Measurements from ENCODE around the gene ZMIZ1.

ZMIZ1 gene

DNA sequence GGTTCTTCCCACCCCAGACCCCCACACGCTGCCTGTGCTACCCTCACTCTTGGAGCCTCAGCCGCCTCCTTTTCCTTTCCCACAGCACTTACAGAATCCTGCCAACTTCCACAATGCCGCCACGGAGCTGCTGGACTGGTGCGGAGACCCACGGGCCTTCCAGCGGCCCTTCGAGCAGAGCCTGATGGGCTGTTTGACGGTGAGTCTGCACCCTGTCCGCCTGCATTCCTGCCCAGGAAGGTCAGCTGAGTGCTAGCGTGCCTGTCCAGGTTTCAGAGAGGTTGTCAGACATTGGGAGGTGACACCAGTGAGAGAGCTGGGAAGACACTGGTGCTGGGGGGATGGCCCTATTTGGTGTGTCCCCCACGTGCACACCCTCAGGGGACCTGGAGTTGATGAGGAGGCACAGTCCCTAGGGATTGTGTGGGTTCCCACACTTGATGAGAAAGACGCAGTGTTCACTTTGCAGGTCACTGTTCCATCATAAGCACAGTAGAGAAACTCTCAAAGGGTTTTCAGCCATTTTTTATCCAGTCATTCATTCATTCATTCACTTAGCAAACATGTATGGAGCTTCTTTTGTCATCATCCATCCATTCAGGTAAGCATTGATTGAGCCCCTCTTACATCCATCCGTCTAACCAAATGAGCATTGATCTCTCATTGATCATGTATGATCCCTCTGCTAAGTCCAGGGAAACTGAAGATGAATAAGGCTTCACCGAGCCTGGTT, 139.7 kb downstream of the ZMIZ1 start:
- DNase-seq: no peak

DNA sequence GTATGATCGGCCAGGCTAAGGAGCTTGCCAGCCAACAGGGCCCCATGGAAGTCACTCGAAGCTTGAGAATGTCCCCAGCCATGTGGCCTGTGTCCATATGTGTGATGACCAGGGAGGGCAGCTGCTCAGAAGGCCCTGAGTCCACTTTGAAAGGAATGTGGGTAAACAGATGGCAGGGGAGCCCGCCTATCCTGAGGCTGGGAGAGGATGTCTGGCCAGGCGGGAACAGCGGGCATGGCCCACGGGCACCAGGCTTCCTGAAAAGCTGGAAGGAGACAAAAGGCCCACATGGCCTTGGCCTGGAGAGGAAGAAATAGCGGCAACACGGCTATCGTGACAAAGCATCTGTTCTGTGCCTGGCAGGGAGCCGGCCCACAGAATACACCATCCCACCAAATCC, 140.6 kb downstream of the ZMIZ1 start:
- ATAC-seq (no peak), DNase-seq (no peak)

More for the DNA sequence above, 139.7 kb downstream of the ZMIZ1 start:
- ATAC-seq: no peak

GRCh38 chr10:79209831-79210230, 141.1 kb downstream of the ZMIZ1 start:
- no peak for ATAC-seq
- DNase-seq: no peak

- ATAC-seq: no peak
Measured at GRCh38 chr10:79210672-79211071, 141.9 kb downstream of the ZMIZ1 start.

DNA sequence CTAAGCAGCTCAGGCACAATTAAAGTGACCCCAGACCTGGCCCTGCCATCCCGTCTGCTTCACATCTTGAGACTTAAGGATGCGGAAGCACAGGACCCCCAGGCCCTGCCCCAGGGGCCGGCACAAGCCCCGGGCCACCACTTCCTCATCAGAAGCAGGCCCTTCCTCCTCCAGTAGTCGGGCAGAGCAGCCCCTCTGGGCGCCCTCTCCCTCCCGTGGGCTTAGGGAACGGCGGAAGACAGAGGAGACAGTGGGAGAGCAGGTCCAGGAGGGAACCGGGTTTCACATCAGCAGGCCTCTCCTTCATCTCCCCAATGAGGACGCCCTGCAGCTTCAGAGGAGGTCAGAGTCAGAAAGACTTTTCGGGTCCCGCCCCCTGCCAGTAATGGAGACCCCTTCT, 142.8 kb downstream of the ZMIZ1 start:
- DNase-seq (no peak), ATAC-seq (no peak)

More at GRCh38 chr10:79210672-79211071, 141.9 kb downstream of the ZMIZ1 start:
- no peak for DNase-seq

DNA sequence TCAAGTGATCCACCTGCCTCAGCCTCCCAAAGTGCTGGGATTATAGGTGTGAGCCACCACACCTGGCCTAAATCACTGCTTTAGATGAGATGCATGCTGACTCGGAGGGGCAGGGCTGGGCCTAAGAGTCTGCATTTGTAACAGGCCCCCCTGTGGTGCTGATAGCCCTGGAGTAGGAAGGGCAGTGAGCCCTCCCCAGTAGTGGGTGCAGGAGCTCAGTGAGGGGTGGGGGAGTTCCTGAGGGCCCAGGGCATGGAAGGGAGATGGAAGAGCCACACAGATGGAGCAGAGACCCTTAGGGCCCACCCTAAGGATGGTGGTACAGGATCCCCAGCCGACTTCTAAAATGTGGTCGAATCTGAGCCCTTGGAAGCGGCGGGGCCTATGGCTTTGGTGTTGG, 146.8 kb downstream of the ZMIZ1 start:
- ATAC-seq (no peak), DNase-seq (no peak)

DNA sequence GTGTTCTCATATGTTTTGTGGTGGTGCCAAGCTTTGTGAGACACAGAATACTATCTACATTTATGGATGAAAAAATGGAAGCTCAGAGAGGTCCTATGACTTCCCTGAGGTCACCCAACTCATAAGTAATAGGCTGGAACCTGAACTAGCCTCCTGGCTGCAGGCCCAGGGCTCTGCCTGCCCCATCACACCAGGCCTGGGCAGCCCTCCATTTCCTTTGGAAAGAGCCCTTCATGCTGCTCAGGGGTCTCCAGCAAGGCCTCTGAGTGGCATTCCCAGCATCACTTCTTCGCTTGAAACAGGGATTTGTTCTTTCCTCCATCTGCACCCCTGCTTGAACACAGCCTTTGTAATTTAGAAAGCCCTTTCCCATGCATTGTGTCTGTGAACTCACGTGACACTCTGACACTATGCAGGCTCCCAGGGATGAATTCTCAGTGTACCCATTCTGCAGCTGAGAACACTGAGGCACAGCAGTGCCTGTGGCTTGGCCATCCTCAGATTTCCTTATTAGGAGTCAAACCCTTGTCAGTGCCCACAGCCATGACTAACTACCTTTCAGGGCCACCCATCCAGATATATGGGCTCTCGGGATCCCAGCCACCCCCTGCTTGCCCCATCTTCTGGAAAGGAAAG, 150.7 kb downstream of the ZMIZ1 start:
- ATAC-seq (no peak), DNase-seq (no peak)

GRCh38 chr10:79220307-79220706, 151.5 kb downstream of the ZMIZ1 start:
- DNase-seq (no peak), ATAC-seq (no peak)

DNA sequence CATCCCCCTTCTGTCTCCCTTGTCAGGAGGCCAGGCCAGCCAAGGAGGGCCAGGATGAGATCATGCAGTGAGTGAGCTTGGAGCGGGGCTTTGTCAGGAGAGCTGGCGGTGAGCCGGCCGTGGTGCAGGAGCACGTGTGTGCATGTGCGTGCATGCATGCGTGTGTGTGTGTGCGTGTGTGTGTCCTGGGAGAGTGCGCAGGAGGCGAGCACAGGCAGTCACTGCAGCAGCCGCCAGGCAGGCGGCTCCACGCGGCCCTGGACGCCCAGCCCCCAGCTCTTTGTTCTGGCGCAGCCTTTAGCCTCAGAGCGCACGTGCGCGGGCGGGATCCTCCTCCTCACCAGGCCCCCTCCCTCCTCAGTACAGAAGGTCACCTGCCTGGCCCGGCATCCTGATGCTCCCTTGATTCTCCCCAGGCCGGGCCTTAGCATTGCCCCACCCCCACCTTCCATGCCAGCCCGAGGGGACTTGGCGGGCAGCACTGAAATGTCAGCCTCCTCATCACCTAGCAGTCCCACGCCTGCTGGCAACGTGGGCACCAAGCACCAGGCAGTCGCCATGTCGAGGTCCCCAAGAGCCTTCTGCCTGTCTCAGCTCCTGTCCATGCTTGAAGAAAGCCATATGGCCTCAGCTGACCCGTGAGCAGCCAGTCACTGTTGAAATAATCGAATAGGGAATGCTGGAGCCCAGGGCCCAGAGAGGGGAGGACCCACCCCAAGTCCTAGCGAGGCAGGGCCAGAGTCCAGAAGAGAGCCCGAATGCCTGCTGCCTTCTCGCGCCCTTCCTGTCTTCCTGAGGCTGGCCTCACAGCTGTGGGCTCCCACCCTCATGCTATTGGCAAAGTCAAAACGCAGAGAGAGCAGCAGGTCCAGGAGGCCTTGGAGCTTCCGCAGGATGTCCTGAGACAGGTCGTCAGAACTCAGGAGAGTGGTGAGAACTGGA, 152.6 kb downstream of the ZMIZ1 start:
- DNase-seq (no peak), ATAC-seq (no peak)

GRCh38 chr10:79222186-79222585, 153.4 kb downstream of the ZMIZ1 start:
- DNase-seq: no peak
- ATAC-seq: no peak

DNA sequence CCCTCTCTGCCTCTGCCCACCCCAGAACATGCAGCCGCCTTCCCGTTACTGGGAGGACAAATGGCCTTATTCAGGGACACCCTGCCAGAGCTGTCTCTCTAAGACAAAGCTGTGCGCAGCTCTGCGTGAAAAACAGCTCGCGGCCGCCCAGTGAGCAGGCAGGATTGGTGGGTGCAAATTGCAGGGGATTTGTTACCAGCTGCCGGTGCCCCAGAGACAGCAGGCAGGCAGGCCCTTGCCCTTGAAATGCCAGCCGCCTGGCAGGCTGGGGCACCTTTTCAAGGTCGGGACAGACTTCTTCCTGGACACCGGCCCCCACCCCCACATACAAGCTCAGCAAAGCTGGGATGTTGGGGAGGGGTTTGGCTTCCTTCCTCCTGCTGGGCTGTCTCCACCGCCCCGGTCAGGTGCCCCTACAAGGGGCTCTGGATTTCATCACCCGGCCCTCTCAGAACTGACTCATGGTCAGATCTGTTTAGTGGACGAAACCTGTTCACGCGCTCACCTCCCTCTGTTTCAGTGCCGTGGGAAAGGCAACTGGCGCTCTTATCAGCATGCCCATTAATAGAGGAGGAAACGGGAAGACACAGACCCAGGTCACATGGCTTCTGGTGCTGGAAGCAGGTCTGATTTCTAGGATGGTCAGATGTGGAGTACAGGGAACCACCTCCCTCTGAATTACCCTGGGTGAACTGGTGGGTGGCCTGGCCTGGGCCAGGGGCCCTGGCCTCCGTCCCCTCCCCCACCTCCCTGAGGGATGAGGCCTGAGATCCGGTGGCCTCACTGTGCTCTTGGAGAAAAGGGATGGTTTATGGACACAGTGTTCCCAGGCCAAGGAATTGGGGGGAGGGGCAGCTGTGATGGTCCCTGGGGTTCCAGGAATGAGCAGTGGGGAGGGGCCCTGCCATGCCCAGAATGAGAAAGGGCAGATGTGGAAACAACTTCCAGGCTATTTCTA, 154.6 kb downstream of the ZMIZ1 start:
- no peak for ATAC-seq
- DNase-seq: no peak

DNA sequence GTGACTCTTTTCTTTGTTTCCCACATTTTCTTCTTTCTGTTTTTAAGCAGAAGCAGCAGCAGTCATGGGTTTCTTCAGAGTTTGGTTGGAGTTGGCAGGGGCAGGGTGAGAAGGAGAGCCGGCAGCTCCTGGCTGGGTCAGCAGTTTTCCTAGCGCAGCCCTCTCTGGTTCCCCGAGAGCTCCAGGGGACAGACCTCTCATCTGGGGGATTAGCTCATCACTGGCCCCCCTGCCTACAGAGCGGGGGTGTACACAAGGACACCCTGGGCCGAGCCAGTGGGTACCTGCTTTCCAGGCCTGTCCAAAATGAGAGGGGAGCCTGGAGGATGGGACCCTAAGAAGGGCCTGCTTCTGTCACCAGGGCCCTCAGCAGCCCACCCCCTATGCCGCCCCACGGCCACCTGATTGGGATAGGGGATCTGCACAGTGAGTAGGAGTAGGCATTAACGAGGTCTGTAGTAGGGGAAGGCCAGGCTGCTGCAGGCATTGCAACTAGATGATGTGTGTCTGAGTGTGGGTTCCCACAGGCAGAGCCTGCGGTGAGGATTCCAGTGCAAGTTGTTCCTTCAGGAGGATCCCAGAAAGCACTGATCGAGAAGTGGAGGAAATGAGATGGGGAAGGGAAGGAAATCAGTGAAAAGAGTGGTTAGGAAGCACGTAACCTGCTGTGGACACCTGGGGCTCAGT, 155.6 kb downstream of the ZMIZ1 start:
- no peak for ATAC-seq
- no peak for DNase-seq

GRCh38 chr10:79224992-79225391, 156.2 kb downstream of the ZMIZ1 start:
- ATAC-seq (no peak), DNase-seq (no peak)

DNA sequence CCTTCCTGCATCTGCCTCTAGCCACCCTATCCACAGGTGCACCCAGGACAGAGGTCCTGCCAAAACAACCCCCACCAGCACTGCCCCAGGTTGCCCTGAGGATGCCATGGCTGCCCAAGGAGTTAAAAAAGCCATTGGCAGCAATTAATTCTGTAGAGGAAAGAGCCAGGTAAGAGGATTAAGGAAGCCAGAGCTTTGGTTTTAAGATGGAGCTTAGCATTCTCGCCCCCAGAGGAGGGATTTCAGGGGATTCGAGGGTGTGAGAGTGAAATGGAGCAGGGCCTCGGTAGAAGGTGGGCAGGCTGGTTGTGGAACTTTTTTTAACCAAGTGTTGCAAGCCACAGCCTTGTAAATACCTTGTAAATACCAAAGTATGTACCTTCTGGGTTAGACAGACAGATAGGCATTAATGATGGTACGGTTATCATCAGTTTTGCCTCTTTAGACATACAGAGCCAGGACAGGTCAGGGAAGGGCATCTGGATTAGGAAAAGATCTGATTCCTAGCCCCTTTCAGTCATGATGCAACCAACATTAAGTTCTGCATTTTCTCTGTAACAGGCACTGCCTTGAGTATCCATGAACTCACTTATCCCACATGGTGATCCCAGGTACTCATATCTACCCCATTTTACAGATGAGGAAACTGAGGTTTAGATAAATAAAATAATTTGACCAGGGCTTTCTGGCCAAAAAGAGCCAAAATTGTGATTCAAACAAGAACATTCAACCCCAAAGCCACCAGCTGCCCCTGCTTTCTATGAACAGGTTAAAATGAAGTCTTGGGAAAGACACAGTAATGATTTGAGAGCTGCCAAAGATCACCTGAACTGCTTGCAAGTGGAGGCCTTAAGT, 157.9 kb downstream of the ZMIZ1 start:
- DNase-seq: no peak
- no peak for ATAC-seq

DNA sequence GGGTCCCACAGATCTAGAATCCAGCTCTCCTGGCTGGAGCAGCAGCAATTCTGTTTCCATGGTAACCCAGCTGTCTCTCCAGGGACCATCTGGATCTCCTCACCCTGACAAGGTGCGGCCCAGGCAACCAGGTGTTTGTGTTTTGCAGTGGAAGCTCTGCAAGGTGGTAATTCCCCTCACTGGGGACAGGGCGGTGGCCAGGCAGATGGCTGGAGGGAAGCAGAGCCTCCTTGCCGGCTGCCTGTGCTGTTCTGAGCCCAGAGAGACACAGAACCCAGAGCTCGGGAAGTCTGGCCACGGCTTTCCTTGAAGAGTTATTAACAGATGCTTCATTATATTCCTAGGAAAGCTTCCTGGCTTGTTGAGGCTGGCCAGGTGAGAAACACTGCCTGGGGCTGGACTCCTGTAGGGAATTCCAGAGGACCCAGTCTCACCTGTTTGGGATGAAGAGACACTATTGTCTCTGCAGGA, 160.3 kb downstream of the ZMIZ1 start:
- no peak for ATAC-seq
- DNase-seq: no peak

DNA sequence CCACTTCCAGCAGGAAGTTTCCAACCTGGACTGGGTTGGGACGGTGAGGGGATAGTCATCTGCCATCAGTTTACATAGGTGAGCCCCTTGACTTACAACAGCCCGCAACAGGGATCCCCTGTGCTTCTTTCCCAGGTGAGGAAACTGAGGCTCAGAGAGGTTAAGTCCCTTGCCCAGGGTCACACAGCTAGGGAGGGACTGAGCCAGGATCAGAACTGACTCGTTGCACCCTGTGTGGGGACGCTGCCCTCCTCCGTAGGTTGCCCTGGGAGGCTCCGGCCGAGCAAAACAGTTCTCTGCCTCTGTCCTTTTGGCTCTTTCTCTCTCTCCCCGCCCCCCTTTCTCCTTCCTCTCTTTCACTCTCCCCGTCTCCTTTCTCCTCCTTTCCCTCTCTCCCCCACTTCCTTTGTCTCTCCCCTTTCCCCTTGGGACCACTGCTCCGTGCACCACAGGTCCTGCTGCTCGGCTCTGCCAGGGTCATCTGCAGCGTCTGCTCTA, 161.1 kb downstream of the ZMIZ1 start:
- DNase-seq: no peak
- no peak for ATAC-seq

- no peak for ATAC-seq
Measured at GRCh38 chr10:79230328-79230830, 161.6 kb downstream of the ZMIZ1 start.

DNA sequence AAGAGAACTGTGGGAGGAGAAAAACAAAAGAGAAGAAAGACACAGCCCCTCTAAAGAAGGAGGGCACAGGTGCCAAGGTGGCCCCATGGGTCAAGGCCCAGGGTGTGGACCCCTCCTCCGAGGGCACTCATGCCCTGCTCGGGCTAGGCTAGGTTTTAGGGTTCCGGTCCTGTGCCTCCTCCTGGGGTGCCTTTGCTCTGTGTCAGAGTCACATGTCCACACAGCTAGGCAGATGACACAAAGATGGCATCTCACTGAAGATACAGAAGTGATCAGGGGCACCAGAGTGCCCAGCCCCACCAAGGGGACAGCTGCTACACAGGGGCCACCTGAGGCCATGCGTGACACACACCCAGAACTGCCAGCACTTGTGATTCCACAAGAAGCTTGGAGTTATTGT, 162.1 kb downstream of the ZMIZ1 start:
- ATAC-seq (no peak), DNase-seq (no peak)

More at GRCh38 chr10:79230328-79230830, 161.6 kb downstream of the ZMIZ1 start:
- no peak for DNase-seq

- no peak for DNase-seq
- ATAC-seq: no peak
Measured at GRCh38 chr10:79231908-79232307, 163.1 kb downstream of the ZMIZ1 start.

DNA sequence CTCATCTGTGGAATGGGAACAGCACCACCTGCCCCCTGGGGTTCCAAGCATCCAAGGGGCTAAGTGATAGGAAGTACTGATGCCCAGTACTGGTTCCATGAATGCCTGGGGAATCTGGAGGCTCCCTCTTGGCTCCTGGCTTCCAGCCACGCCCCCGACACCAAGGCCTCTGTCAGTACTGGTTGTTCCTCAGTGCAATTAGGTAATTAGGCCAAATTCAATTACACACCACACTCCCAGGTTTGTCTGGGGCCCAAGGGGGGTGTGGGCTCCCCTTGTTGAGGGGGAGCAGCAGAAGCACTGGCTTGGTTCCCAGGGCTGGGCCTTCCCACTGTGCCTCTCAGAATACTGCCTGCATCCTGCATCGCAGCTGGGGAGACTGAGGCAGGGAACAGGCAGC, 164.1 kb downstream of the ZMIZ1 start:
- ATAC-seq (no peak), DNase-seq (no peak)
